ENCODE data around the gene KCNB1.

The KCNB1 gene

DNA sequence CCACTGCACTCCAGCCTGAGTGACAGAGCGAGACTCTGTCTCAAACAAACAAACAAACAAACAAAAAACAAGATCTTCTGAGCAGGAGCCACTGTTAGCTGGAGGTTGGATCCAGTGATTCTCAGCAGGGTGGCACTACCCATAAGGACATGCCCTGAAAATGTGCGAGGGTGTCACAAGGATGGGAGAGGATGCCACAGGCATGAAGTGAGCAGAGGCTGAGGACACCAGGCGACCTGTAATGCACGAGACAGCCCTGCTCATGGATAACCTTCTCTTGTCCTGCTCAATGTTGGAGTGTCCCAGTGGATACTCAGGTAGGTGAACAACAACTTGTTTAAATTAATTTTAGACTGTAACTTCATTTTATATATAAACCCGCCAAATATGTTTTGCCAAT lies 76.8 kb downstream of the KCNB1 start:
- no peak for DNase-seq

DNA sequence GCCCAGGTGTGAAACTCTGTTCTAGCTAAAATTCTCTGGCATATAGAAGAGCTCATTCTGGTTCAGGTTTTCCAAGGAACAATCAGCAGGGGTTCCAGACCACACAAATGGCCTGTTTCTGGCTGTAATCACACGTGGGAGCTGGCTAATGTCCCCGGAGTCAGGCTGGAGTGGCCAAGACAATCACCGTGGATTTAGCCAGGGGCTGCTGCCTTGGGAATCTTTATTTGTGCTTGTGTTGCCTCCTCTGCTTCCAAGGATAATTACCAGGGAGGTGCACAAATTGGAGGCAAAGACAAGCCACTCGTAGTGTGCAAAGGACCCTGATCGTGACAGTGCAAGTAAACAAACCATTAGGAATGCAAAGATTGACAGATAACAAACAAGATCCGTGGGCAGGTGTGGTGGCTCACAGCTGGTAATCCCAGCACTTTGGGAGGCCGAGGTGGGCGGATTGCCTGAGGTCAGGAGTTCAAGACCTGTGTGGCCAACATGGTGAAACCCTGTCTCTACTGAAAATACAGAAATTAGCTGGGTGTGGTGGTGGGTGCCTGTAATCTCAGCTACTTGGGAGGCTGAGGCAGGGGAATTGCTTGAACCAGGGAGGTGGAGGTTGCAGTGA lies 77.3 kb downstream of the KCNB1 start:
- no peak for DNase-seq

- no peak for DNase-seq
Measured at GRCh38 chr20:49404461-49404860, 78.0 kb downstream of the KCNB1 start.

DNA sequence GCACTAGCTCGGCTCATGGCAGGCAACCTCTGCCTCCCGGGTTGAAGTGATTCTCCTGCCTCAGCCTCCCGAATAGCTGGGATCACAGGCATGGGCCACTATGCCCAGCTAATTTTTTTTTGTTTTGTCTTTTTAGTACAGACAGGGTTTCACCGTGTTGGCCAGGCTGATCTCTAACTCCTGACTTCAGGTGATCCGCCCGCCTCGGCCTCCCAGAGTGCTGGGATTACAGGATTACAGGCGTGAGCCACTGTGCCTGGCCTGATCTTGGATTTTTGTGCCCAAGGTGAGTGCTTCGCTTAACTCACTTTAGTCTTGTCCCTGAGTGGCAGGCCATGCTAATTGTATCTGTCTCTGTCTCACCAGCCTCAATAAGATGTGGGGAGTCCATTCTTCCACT lies 78.6 kb downstream of the KCNB1 start:
- DNase-seq, result no peak

- no peak for DNase-seq
Measured at GRCh38 chr20:49403012-49403411, 79.5 kb downstream of the KCNB1 start.

- no peak for DNase-seq
Measured at GRCh38 chr20:49400904-49401303, 81.6 kb downstream of the KCNB1 start.

DNA sequence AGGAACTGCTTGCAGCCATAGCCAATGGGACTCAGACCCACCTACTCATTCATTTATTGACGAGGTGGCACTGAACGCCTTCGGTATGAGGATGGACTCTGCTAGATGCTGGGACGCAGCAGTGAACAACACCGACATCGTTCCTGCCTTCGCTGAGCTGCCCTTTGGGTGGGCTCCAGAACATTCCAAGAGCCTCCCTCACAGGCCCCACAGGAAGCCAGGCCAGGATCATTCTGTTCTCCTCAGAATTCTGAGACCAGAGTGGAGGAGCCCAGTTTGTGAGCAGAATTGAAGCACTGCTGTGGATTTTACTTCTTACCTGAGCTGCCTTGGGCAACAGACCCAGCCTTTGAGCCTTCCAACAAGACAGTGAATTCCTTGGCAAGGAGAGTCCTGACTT lies 82.1 kb downstream of the KCNB1 start:
- DNase-seq, result no peak

DNA sequence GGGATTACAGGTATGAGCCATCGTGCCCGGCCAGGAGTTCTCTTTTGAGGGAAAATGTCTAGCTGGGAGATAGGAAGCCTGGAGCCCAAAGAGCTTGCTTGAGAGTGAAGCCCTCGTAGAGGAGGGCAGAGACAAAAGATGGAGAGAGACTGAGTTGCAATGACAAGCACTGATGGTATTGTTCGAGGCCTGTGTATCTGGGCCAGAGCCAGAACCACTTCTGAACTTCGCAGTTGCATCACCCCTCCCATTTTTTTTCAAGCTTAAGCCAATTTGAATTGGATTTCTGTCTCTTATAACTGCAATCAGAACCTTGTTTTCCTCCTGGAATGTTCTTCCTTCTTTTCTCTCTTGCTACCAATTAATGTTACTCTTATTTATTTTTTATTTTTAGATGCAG lies 83.1 kb downstream of the KCNB1 start:
- no peak for DNase-seq

DNA sequence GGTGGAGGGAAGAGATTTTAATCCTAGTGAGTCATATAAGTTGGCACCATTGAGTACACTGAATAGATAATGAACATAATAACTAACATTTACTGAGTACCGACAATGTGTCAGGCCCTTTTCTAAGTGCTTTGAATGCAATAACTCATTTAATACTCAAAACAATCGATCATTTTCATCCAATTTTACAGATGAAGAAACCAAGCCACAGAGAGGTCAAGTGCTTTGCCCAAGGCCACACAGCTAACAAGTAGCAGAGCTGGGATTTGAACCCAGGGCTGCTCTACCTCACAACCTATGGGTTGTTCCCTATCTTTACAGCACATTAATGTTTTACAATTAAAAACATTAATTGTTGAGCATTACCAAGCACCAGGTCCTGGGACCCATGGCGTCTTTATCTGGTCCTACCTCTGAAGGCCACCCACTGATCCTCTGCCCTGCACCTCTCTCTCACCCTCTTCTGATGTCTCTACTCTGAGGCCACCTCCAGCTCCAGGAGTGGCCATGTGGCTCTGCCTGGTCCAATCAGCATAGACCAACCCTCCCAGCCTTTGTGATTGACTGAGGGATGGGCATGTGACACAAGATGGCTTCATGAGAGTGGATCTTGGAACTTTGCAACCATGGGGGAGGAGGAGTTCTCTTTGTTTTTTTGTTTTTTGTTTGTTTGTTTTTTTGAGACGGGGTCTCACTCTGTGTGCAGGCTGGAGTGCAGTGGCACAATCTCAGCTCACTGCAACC lies 83.9 kb downstream of the KCNB1 start:
- DNase-seq, result no peak

DNA sequence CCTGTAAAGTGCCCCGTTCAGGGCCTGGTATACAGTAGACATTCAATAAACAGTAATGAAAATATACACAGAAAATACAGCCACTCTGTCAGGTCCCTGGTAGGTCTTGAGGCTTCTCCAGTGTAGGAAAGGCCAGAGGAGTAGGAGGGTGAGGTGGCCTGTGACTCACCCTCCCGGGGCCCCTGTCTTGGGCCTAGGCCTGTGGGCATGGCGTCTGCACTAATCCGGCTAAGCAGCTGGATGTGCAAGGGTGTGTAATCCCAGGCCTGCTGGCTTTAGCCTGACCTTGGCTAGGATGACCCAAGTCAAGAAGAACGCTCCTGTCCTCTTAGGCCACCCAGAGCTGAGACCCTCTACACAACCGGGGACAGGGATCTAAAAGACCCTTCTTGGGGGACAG lies 84.9 kb downstream of the KCNB1 start:
- DNase-seq, result no peak

- no peak for DNase-seq
Measured at GRCh38 chr20:49396230-49396629, 86.2 kb downstream of the KCNB1 start.

- DNase-seq, result no peak
Measured at GRCh38 chr20:49395659-49396058, 86.8 kb downstream of the KCNB1 start.

DNA sequence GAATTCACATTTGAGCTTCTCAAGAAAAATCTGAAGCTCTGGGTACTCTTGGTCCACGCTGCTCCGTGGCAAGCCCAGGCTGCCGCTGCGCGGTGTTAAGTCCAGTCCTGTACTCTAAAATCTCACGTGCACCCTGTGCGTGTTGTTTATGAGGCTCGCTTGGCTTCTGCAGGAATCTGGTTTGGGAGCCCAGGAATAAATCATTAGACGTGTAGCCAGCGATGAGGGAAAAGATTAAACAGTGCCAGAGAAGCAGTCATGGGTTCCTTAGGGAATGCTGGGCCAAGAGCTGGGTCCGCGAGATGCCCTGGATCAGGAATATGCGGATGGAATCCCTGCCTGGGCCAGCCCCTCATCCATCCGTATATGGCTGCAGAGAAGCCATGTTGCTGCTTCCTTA lies 87.3 kb downstream of the KCNB1 start:
- DNase-seq, result no peak

GRCh38 chr20:49394757-49395156 lies 87.7 kb downstream of the KCNB1 start:
- DNase-seq, result no peak

- DNase-seq, result no peak
Measured at GRCh38 chr20:49394264-49394663, 88.2 kb downstream of the KCNB1 start.

DNA sequence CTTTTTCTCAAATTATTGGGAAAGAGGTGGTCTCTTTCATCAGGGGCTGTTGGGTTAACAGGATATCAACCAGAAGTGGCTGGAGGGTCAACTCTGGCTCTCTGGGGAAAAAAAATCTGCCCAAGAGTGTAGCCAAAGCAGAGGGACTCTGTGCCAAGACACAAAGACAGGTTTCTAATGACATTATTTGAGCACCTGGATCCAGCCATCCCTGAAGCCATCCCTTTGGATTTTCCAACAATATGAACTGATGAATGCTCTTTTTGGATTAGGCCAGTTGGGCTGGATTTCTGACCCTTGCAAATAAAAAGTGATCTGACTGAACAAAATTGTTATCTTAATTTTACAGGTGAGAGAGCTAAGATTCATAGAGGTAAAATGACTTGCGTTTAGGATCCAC lies 88.7 kb downstream of the KCNB1 start:
- no peak for DNase-seq

GRCh38 chr20:49392745-49393144 lies 89.7 kb downstream of the KCNB1 start:
- no peak for DNase-seq

GRCh38 chr20:49391404-49392245 lies 90.8 kb downstream of the KCNB1 start:
- no peak for DNase-seq

DNA sequence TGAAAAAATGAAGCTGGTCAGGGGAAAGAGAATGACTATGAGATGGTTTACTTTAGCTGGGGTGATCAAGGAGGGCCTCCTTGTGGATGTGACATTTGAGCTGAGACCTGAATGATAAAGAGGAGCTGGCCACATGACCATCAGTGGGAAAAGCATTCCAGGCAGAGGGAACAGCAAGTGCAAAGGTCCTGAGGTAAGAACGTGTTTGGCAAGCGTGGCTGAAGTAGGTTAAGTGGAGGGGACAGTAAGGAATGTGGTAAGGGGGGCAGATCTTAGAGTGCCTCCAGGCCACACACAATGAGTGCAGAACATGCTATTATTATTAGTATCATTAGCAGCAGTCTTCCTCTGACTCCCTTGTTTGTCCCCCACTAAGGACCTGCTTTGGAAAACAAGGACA lies 92.6 kb downstream of the KCNB1 start:
- no peak for DNase-seq

- no peak for DNase-seq
Measured at GRCh38 chr20:49388744-49389143, 93.7 kb downstream of the KCNB1 start.

- no peak for DNase-seq
Measured at GRCh38 chr20:49387581-49387939, 94.9 kb downstream of the KCNB1 start.

GRCh38 chr20:49386848-49387580 lies 95.5 kb downstream of the KCNB1 start:
- DNase-seq, result no peak

DNA sequence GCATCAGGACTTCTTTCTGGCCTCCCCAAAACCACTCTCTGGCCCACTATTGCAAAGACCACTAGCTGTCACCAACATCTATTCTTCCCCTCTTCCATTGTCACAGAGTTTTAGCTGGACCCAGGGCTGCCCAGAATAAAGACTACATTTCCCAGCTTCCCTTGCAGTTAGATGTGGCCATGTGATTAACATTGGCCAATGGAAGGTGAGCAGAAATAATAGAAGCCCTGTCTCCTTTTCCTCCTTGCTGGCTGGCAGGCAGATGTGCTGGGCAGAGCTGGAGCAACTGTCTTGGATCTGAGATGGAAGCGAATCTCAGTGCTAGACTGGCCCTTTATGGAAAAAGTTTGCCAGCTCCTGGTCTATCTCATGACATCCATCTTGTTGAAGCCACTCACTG lies 97.0 kb downstream of the KCNB1 start:
- peak; percentile 36 to 38 for DNase-seq
